Chondrocyte (in vitro differentiated cells): ENCODE data around the gene COL16A1. TPM values are rescaled to one million over a fixed set of nuclear protein-coding genes. Genes with fewer than 3 reads are reported as not detected.

Experiments
- DNase-seq: peaks from one replicate; pipeline ENCODE4 v3.0.0; 2021; ENCODE audit warnings: mixed read lengths, low spot score
- H3K27ac Mint-ChIP-seq: one replicate; pipeline ENCODE4 v1.8.0; 2021; ENCODE audit warnings: mild to moderate bottlenecking, moderate library complexity, mixed read lengths; ENCODE audit not compliant: unreplicated experiment
- H3K27me3 Mint-ChIP-seq: 2 replicates; pipeline ENCODE4 v1.8.0; 2021; ENCODE audit warnings: low read depth, mixed read lengths
- H3K36me3 Mint-ChIP-seq: 2 replicates; pipeline ENCODE4 v1.8.0; 2021; ENCODE audit warnings: low read depth, mixed read lengths
- H3K4me1 Mint-ChIP-seq: 2 replicates; pipeline ENCODE4 v1.8.0; 2021; ENCODE audit warnings: low read depth, mild to moderate bottlenecking, mixed read lengths
- H3K4me3 Mint-ChIP-seq: one replicate; pipeline ENCODE4 v1.8.0; 2021; ENCODE audit warnings: mild to moderate bottlenecking, moderate library complexity, mixed read lengths; ENCODE audit not compliant: unreplicated experiment
- H3K9me3 Mint-ChIP-seq: 2 replicates; pipeline ENCODE4 v1.8.0; 2021; ENCODE audit warnings: low read depth, mixed read lengths
- CTCF ChIP-seq: fragments of 200-600 bp; sonication (generic); IDR thresholded peaks from 2 replicates; pipeline ENCODE4 v1.5.0; 2021; ENCODE audit warnings: antibody characterized with exemption, mild to moderate bottlenecking, moderate library complexity
- total RNA-seq: library from RNA; stranded (reverse); gene quantifications from 3 replicates; pipeline ENCODE4 v1.2.1, GENCODE V29; 2021

The COL16A1 gene
- total RNA-seq, 1 donor from 2014 or later, result 230 TPM

- no peak overlapping the region for H3K4me3 Mint-ChIP-seq
Measured at GRCh38 chr1:31640964-31641363, 62.9 kb downstream of the COL16A1 start.

GRCh38 chr1:31640179-31640578 lies 63.6 kb downstream of the COL16A1 start:
- H3K27me3 Mint-ChIP-seq, result no peaks in the 10 kb centered on the region

More at GRCh38 chr1:31640964-31641363, 62.9 kb downstream of the COL16A1 start:
- TF ChIP-seq CTCF, result no peak
- DNase-seq, result no peak
- no peak overlapping the region for H3K27ac Mint-ChIP-seq
- no peaks in the 10 kb centered on the region for H3K9me3 Mint-ChIP-seq
- H3K27me3 Mint-ChIP-seq, result no peaks in the 10 kb centered on the region
- no peaks in the 10 kb centered on the region for H3K36me3 Mint-ChIP-seq
- peaks cover 32% of the 10 kb centered on the region for H3K4me1 Mint-ChIP-seq

GRCh38 chr1:31639543-31639942 lies 64.3 kb downstream of the COL16A1 start:
- no peak overlapping the region for H3K4me3 Mint-ChIP-seq
- peaks cover 21% of the 10 kb centered on the region for H3K4me1 Mint-ChIP-seq
- no peaks in the 10 kb centered on the region for H3K9me3 Mint-ChIP-seq
- no peak overlapping the region for H3K27ac Mint-ChIP-seq
- no peaks in the 10 kb centered on the region for H3K36me3 Mint-ChIP-seq
- no peak for TF ChIP-seq CTCF
- H3K27me3 Mint-ChIP-seq, result no peaks in the 10 kb centered on the region
- no peak for DNase-seq

More at GRCh38 chr1:31640179-31640578, 63.6 kb downstream of the COL16A1 start:
- no peaks in the 10 kb centered on the region for H3K36me3 Mint-ChIP-seq
- H3K9me3 Mint-ChIP-seq, result no peaks in the 10 kb centered on the region
- no peak overlapping the region for H3K27ac Mint-ChIP-seq
- no peak for DNase-seq
- peaks cover 24% of the 10 kb centered on the region for H3K4me1 Mint-ChIP-seq
- no peak overlapping the region for H3K4me3 Mint-ChIP-seq
- TF ChIP-seq CTCF, result no peak

- peaks cover 11% of the 10 kb centered on the region for H3K4me1 Mint-ChIP-seq
- no peak overlapping the region for H3K4me3 Mint-ChIP-seq
- no peak for TF ChIP-seq CTCF
- no peaks in the 10 kb centered on the region for H3K36me3 Mint-ChIP-seq
- DNase-seq, result no peak
- H3K9me3 Mint-ChIP-seq, result no peaks in the 10 kb centered on the region
- no peaks in the 10 kb centered on the region for H3K27me3 Mint-ChIP-seq
- H3K27ac Mint-ChIP-seq, result no peak overlapping the region
Measured at GRCh38 chr1:31637915-31638673, 65.7 kb downstream of the COL16A1 start.

- H3K9me3 Mint-ChIP-seq, result no peaks in the 10 kb centered on the region
- no peak overlapping the region for H3K4me3 Mint-ChIP-seq
- H3K4me1 Mint-ChIP-seq, result peaks cover 12% of the 10 kb centered on the region
- TF ChIP-seq CTCF, result peak; percentile 71
- H3K36me3 Mint-ChIP-seq, result peaks cover 9% of the 10 kb centered on the region
- DNase-seq, result no peak
- no peaks in the 10 kb centered on the region for H3K27me3 Mint-ChIP-seq
- H3K27ac Mint-ChIP-seq, result no peak overlapping the region
Measured at GRCh38 chr1:31633117-31633516, 70.7 kb downstream of the COL16A1 start.
